Measurements from ENCODE around the gene LDLRAD4.

The LDLRAD4 gene

GRCh38 chr18:13218368-13218991 is at the start of gene LDLRAD4:
TSS of gene LDLRAD4 (plus strand) at chr18:13218760.
- peak; percentile 24 for DNase-seq (ENCODE audit: low spot score)

- no peak for DNase-seq (ENCODE audit: low spot score)
Measured at GRCh38 chr18:13173578-13174145, 44.9 kb upstream of the LDLRAD4 start.

- no peak for DNase-seq (ENCODE audit: low spot score)
Measured at GRCh38 chr18:13175266-13175665, 43.3 kb upstream of the LDLRAD4 start.

DNA sequence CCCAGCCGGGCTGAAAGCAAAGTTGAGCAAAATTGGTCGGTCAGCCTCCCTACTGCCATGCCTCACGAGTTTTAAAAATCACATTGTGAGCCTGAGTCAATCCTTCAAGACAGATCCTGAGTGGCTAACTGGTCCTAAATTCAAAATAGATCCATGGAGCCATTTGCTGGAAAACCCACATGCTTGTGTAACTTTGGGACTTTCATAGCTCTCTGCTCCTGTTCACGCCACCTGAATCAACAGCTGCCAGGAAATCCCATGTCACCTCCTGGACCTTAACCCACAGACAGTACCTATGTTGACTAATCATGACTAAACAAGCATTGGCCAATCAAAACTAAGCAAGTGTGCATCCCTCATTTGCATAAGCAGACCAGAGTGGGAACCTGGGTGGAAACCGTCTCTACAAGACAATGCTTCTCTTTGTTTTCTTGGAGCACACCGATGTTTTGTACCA is 42.8 kb upstream of the LDLRAD4 start:
- DNase-seq (ENCODE audit: low spot score) = no peak

DNA sequence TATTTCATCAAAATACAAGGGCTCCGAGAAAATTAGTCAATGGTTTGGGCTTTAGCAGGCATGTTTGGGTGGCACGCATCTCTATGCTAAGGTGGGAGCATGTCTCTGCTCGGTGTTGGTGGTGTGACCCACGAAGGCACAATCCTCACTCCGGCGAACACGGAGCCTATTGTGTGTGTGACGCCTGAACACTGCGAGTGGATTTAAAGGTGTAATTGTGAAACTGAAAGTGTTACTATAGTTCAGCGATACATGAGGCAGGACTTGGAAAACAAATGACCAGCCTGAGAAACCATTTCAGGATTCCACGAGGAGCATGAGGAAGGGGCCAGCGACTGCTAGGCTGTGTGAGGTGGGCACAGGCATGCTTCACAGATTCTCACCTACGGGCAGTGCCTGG is 41.7 kb upstream of the LDLRAD4 start:
- no peak for DNase-seq (ENCODE audit: low spot score)

- no peak for DNase-seq (ENCODE audit: low spot score)
Measured at GRCh38 chr18:13178197-13178596, 40.4 kb upstream of the LDLRAD4 start.

- DNase-seq (ENCODE audit: low spot score) = no peak
Measured at GRCh38 chr18:13178976-13179375, 39.6 kb upstream of the LDLRAD4 start.

- no peak for DNase-seq (ENCODE audit: low spot score)
Measured at GRCh38 chr18:13179566-13180113, 38.9 kb upstream of the LDLRAD4 start.

- DNase-seq (ENCODE audit: low spot score) = no peak
Measured at GRCh38 chr18:13180614-13181375, 37.8 kb upstream of the LDLRAD4 start.

- DNase-seq (ENCODE audit: low spot score) = no peak
Measured at GRCh38 chr18:13181765-13182164, 36.8 kb upstream of the LDLRAD4 start.

GRCh38 chr18:13183359-13183758 is 35.2 kb upstream of the LDLRAD4 start:
- no peak for DNase-seq (ENCODE audit: low spot score)

GRCh38 chr18:13183790-13184189 is 34.8 kb upstream of the LDLRAD4 start:
- DNase-seq (ENCODE audit: low spot score) = no peak

DNA sequence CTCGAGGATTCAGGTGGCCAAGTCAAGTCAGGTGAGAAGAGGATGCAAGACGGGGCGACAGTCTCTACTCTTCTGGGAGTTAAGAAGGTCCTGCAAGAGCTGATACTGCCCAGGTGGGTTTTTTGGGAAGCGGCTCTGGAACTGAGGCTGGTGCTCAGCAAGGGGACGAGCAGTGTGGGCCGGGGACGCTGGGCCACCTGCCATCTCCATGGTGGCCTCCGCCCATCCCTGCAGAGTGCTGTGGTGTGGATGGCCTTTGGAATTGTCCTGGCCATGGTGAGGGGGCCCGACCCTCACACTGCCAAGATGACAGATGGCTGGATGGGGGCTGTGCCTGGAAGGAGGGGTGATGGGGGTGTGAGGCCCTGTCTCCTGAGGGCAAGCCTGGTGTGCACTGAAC is 34.2 kb upstream of the LDLRAD4 start:
- DNase-seq (ENCODE audit: low spot score) = no peak

DNA sequence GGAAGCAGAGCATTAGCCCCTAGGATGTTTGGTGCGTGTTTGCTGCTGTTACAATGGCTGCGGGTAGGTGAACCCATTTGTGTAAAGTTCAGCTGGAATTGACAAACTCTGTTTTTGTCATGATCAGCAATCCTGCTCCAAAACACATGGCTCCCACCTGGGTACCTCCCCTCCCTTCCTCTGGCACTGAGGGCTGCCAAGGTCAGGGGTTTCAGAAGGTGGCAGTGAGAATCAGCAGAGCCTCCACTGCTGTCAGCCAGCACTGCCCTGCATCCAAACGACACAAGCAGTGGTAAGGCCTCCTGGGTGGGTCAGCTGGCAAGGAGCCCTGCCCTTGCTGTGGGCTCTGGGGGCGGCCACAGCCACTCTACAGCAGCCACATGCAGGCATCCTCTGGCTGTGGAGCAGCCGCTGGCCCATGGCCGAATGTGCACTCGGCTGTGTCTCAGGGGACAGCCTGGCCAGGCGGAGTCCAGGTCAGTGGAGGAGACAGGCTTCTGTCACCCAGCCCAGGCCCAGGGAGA is 32.8 kb upstream of the LDLRAD4 start:
- DNase-seq (ENCODE audit: low spot score) = no peak

- no peak for DNase-seq (ENCODE audit: low spot score)
Measured at GRCh38 chr18:13186687-13187086, 31.9 kb upstream of the LDLRAD4 start.

DNA sequence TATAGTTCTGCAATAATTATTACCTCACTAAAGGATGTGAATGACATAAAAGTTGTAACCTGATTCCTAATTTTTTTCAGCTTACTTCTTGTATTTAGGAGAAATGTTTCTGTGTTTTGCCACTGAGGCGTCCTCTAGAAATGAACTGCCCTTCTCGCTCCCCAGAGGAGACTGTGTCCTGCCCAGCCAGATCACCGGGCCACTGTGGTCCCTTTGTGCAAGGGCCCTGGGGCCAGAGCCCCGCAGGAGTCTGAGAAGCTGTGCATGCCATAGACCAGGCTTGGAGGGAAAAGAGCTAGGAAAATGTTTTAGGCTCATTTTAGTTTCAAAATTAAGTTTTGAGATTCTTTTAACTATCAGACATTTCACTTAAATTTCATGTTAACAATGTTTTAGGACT is 31.1 kb upstream of the LDLRAD4 start:
- DNase-seq (ENCODE audit: low spot score) = no peak

- no peak for DNase-seq (ENCODE audit: low spot score)
Measured at GRCh38 chr18:13191031-13191430, 27.5 kb upstream of the LDLRAD4 start.

- no peak for DNase-seq (ENCODE audit: low spot score)
Measured at GRCh38 chr18:13191779-13192178, 26.8 kb upstream of the LDLRAD4 start.

- no peak for DNase-seq (ENCODE audit: low spot score)
Measured at GRCh38 chr18:13192970-13193369, 25.6 kb upstream of the LDLRAD4 start.

DNA sequence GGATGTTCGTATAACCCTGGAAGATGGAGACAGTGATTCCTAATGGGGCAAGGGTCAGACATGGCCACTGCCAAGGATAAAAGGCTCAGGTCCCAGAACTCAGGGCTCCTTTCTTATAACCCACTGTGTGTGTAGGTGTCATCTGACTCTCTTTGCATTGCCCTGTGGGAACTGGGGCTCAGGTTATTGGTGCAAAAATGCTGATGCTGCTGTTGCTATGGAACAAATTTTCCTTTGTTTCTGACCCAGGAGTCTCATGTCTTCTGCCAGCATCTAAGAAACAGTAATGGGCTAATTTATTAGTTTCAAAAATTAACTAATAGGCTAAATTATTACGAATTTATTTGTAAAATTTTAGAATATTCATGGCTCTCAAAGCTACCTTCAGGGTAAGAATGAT is 24.3 kb upstream of the LDLRAD4 start:
- no peak for DNase-seq (ENCODE audit: low spot score)

- DNase-seq (ENCODE audit: low spot score) = no peak
Measured at GRCh38 chr18:13198701-13199100, 19.9 kb upstream of the LDLRAD4 start.

DNA sequence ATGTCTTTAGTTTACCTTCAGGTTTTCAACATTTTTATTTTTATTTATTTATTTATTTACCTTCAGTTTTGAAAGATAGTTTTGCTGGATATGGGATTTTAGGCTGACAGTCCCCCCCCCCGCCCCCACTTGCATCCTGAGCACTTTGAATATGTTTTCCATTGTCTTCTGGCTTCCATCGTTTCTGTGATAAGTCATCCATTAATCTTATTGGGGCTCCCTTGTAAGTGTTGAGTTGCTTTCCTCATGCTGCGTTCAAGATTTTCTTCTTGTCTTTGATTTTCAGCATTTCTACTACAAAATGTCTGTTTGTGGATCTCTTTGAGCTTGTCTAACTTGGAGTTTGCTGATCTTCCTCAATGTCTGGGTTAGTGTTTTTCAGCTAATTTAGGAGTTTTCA is 19.4 kb upstream of the LDLRAD4 start:
- DNase-seq (ENCODE audit: low spot score) = no peak

DNA sequence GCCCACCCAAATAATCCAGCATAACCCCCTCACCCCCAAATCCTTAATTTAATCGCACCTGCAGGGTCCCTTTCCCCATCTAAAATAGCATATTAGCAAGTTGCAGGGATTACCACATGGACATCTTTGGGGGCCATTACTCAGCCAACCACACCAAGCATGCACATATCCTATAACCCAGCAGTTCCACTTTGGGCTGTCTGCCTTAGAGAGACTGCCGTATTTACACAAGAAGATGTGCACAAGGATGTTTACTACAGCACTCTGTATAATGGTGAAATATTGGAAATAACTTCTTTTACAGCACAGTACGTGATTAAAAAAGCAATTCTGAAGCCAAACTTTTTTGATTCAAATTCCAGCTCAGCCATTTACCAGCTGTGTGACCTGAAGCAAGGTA is 17.3 kb upstream of the LDLRAD4 start:
- DNase-seq (ENCODE audit: low spot score) = no peak
